Breast epithelium (tissue), 3 donors: Measurements from ENCODE around the gene DDX31.

Experiments used
- CTCF ChIP-seq, 3 donors: fragments of 450-650 bp; IDR thresholded peaks; one replicate each; pipeline ENCODE4 v1.5.1; 2016 to 2017; ENCODE audit warnings: antibody characterized with exemption in 3 of 3, mild to moderate bottlenecking in 3 of 3, moderate library complexity in 3 of 3
- POLR2AphosphoS5 ChIP-seq, 3 donors: sonication (generic); formaldehyde crosslinking; IDR thresholded peaks; one replicate each; pipeline ENCODE4 v1.6.1; 2017; ENCODE audit warnings: antibody characterized with exemption in 3 of 3

- TF ChIP-seq POLR2AphosphoS5 (IDR thresholded peaks at IDR 0.05), result no peak
- TF ChIP-seq CTCF (IDR thresholded peaks at IDR 0.05), result no peak
Measured at GRCh38 chr9:132671620-132672412, 2.0 kb upstream of the DDX31 start.
